PFSK-1 (cell line): ENCODE measurements around the gene MYO16.

Experiments used
- FOXP2 ChIP-seq: optimal IDR thresholded peaks from 2 replicates; pipeline ENCODE3; 2011; ENCODE audit warnings: borderline replicate concordance, control low read depth, inconsistent platforms; ENCODE audit not compliant: insufficient read depth; ENCODE audit errors: extremely low read length, extremely low read depth
- POLR2AphosphoS5 ChIP-seq: IDR thresholded peaks from 2 replicates; pipeline ENCODE4 v1.6.1; 2012; ENCODE audit warnings: low read depth, mild to moderate bottlenecking, control low read depth, low read length, moderate library complexity
- SIN3A ChIP-seq: IDR thresholded peaks from 2 replicates; pipeline ENCODE4 v1.6.1; 2012; ENCODE audit warnings: mild to moderate bottlenecking, low read length, moderate library complexity, borderline replicate concordance; ENCODE audit not compliant: insufficient read depth
- TAF1 ChIP-seq: IDR thresholded peaks from 2 replicates; pipeline ENCODE4 v1.6.1; 2012; ENCODE audit warnings: low read length, control low read depth, borderline replicate concordance; ENCODE audit not compliant: insufficient read depth
- TF ChIP-seq, protein P1 (sequence below), 2 experiments: IDR thresholded peaks; 2 replicates each; pipeline versions ENCODE4 v1.6.1 to v1.8.0; 2011 to 2012; ENCODE audit warnings: low read depth in 2 of 2, low read length in 2 of 2, control low read depth in 1 of 2, inconsistent platforms in 1 of 2, mild to moderate bottlenecking in 1 of 2, moderate library complexity in 1 of 2; ENCODE audit not compliant: insufficient read depth in 1 of 2

The MYO16 gene

DNA sequence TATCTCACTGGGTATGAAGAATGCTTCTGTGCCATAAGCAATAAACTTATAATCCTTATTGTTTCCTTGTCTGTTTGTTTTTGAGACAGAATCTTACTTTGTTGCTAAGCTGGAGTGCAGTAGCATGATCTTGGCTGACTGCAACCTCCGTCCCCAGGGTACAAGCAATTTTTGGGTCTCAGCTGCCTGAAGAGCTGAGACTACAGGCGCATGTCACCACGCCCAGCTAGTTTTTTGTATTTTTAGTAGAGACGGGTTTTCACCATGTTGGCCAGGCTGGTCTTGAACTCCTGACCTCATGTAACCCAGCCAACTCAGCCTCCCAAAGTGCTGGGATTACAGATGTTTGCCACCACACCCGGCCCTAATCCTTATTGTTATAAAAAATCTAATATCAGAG is 112.5 kb downstream of the MYO16 start:
- TF ChIP-seq TAF1 = no peak
- no peak for TF ChIP-seq FOXP2
- TF ChIP-seq, protein P1, sequence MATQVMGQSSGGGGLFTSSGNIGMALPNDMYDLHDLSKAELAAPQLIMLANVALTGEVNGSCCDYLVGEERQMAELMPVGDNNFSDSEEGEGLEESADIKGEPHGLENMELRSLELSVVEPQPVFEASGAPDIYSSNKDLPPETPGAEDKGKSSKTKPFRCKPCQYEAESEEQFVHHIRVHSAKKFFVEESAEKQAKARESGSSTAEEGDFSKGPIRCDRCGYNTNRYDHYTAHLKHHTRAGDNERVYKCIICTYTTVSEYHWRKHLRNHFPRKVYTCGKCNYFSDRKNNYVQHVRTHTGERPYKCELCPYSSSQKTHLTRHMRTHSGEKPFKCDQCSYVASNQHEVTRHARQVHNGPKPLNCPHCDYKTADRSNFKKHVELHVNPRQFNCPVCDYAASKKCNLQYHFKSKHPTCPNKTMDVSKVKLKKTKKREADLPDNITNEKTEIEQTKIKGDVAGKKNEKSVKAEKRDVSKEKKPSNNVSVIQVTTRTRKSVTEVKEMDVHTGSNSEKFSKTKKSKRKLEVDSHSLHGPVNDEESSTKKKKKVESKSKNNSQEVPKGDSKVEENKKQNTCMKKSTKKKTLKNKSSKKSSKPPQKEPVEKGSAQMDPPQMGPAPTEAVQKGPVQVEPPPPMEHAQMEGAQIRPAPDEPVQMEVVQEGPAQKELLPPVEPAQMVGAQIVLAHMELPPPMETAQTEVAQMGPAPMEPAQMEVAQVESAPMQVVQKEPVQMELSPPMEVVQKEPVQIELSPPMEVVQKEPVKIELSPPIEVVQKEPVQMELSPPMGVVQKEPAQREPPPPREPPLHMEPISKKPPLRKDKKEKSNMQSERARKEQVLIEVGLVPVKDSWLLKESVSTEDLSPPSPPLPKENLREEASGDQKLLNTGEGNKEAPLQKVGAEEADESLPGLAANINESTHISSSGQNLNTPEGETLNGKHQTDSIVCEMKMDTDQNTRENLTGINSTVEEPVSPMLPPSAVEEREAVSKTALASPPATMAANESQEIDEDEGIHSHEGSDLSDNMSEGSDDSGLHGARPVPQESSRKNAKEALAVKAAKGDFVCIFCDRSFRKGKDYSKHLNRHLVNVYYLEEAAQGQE (IDR thresholded peaks at IDR 0.05; ENCODE audit: insufficient read depth in 1 of 2, low read depth in 2 of 2, low read length in 2 of 2) = no peak
- no peak for TF ChIP-seq SIN3A
- TF ChIP-seq POLR2AphosphoS5 = no peak

DNA sequence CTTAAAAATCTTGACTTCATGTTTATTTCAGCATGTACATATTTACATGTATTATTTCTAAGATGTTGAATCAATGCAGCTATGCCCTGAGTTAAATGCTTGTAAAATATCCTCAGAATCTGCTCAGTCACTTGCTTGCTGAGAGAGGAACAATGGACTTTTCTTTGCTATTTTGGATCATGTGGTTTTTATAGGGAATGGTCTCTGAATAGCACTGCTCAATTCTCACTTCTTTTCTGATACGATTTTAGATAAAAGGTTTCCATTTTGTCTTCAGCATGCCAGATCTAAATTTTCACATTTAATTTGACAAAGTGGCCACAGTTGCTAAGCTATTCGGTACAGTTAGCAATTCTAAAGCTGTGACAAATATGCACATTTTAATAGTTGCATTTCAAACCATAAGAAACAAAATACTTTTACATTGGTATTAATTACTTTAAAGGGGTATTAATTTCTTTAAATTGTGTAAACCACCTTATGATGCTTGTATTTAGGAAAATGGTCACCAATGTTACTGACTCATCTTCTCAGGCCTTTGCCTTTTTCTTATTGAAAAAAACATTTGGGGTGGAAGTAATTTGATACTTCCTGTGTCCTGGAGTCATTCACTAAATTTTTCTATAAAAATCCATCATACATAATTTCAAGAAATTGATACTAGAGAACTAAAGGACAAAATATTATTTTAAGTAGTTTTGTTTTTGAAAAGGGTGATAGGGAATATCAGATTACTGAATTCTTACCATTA is 113.5 kb downstream of the MYO16 start:
- TF ChIP-seq, protein P1 (IDR thresholded peaks at IDR 0.05; ENCODE audit: insufficient read depth in 1 of 2, low read depth in 2 of 2, low read length in 2 of 2) = no peak
- TF ChIP-seq POLR2AphosphoS5 (no peak), TAF1 (no peak), FOXP2 (no peak), SIN3A (no peak)

DNA sequence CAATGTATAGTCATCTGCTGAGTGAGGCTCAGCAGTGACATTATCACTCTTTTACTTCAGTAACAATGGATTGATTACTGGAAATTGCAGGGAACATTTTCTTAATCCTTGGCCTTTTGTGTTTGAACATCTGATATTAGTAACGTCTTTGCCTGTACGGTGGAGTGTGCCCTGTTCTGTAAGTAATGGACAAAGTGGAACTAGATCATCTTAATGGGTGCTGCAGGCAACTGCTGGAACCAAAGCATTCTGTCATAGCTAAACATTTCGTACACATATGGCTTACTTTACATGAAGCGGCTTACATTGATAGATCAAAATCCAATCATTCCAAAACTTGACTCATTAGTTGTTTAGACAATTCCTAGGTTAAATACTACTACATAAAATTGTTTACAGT is 114.1 kb downstream of the MYO16 start:
- TF ChIP-seq, protein P1 (IDR thresholded peaks at IDR 0.05; ENCODE audit: insufficient read depth in 1 of 2, low read depth in 2 of 2, low read length in 2 of 2) = no peak
- TF ChIP-seq POLR2AphosphoS5 (no peak), FOXP2 (no peak), SIN3A (no peak), TAF1 (no peak)

DNA sequence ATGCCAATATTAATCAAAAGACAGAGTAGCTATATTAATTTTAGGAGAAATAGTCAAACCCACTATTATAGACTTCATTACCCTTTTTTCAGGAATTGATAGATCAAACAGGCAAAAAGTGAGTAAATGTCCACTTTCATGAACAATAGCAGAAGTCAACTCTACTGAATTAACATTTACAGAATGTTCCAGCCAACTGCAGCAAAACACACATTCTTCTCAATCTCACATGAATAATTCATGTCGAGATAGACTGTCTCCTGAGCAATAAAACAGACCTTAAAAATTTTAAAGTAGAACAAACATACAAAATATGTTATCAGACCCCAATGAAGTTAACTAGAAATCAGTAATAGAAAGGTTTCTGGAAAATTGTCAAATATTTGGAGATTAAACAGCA is 118.4 kb downstream of the MYO16 start:
- TF ChIP-seq, protein P1 (IDR thresholded peaks at IDR 0.05; ENCODE audit: insufficient read depth in 1 of 2, low read depth in 2 of 2, low read length in 2 of 2) = no peak
- TF ChIP-seq SIN3A = no peak
- TF ChIP-seq TAF1 = no peak
- TF ChIP-seq POLR2AphosphoS5 = no peak
- no peak for TF ChIP-seq FOXP2
